Heart right ventricle (tissue), 16 donors: ENCODE data around the gene FCGR2B. TPM values are rescaled to one million over a fixed set of nuclear protein-coding genes. Genes with fewer than 3 reads are reported as not detected.
"Not testable (repeated sequence)": the region's sequence is repeated elsewhere in the genome, so short reads cannot be mapped to it uniquely, and the experiment has no call there.

Experiments
- ATAC-seq, 8 donors: fragments of 200-7000 bp; cut with Tn5 transposase; one replicate each; pipeline ENCODE4 v1.9.1; 2020; ENCODE audit warnings: mild to moderate bottlenecking in 8 of 8, moderate library complexity in 8 of 8, moderate number of reproducible peaks in 1 of 8
- DNase-seq, 2 donors: peaks; one replicate each; pipeline ENCODE4 v3.0.0-alpha.2; 2020
- H3K27ac ChIP-seq, 10 donors: fragments of 200-600 bp; sonication (generic) in 2 of 10; one replicate each; pipeline versions ENCODE4 v1.5.0 to v1.8.0; 2020 to 2022; ENCODE audit warnings: mild to moderate bottlenecking in 3 of 10
- H3K27me3 ChIP-seq, 7 donors: fragments of 200-600 bp; one replicate each; pipeline ENCODE4 v1.8.0; 2021 to 2022; ENCODE audit warnings: mild to moderate bottlenecking in 2 of 7
- H3K36me3 ChIP-seq, 9 donors: fragments of 200-600 bp; sonication (generic) in 1 of 9; one replicate each; pipeline versions ENCODE4 v1.5.0 to v1.8.0; 2020 to 2022; ENCODE audit warnings: mild to moderate bottlenecking in 2 of 9
- H3K4me1 ChIP-seq, 9 donors: fragments of 200-600 bp; sonication (generic) in 1 of 9; one replicate each; pipeline versions ENCODE4 v1.5.0 to v1.8.0; 2020 to 2022; ENCODE audit warnings: mild to moderate bottlenecking in 4 of 9
- H3K4me3 ChIP-seq, 10 donors: fragments of 200-600 bp; sonication (generic) in 2 of 10; one replicate each; pipeline versions ENCODE4 v1.5.0 to v1.8.0; 2020 to 2022; ENCODE audit warnings: mild to moderate bottlenecking in 7 of 10, moderate library complexity in 2 of 10
- H3K9me3 ChIP-seq, 11 donors: fragments of 200-600 bp in 10 of 11; sonication (generic) in 2 of 11; one replicate each; pipeline versions ENCODE4 v1.5.0 to v1.8.0; 2013 to 2022; ENCODE audit warnings: mild to moderate bottlenecking in 2 of 11, control low read depth in 1 of 11, moderate library complexity in 1 of 11
- CTCF ChIP-seq, 9 donors: fragments of 200-600 bp; sonication (generic) in 2 of 9; IDR thresholded peaks; one replicate each; pipeline versions ENCODE4 v1.5.0 to v1.8.0; 2021 to 2022; ENCODE audit warnings: antibody characterized with exemption in 9 of 9, mild to moderate bottlenecking in 5 of 9, moderate library complexity in 1 of 9
- WGBS, 2 donors: extraction: QIAGEN DNeasy Blood & Tissue Kit; methylation state at CpG; one replicate each; pipeline ENCODE4 v1.1.7; 2013; ENCODE audit warnings: inconsistent platforms in 1 of 2; 5-methylcytosine and 5-hydroxymethylcytosine counted together
- intact Hi-C, 10 donors: fragments of 100-400 bp; cut with DNase I; formaldehyde crosslinking; loops; one replicate each; pipeline versions ENCODE4 v1.11.1 to v1.14.2; 2022
- polyA plus RNA-seq, 2 donors: library from polyadenylated mRNA; stranded (reverse); fragments of 200-250 nt; gene quantifications; one replicate each; pipeline ENCODE4 v1.2.3, GENCODE V29; 2013
- total RNA-seq, 10 donors: library from RNA; stranded (reverse); fragmentation: NEBNext Ultra II Directional in 3 of 10; extraction: Animal tissue kit (Norgen Biotek cat#: 25700) in 3 of 10; gene quantifications; one replicate each; pipeline versions ENCODE4 v1.2.1 to v1.2.4, GENCODE V29; 2021 to 2023
- donor health status: Arrhythmogenic right ventricular cardiomyopathy.
- donor health status: ischemic (EF 13 %, LVEDD 7.1; RV severe dilation, severe dysfunction).
- donor health status: healthy with polysubstance abuse.
- donor health status: DM: no; HTN: yes; CAD: no.
- donor health status: DM: no; HTN: no; CAD: no.
- donor health status: ischemic (EF 25% LVEDD 6.9; RV normal size, moderate dysfunction).
- donor health status: ischemic (EF 25% LVEDD 5.7; RV mildly dilated, moderate dysfunction).
- donor health status: healthy.
- donor health status: DM: yes; HTN: yes; CAD: no.
- donor health status: Ischemic cardiomyopathy.
- donor health status: ischemic (EF 35%, LVEDD 5.7; RV mildly dilated, moderate dysfunction).
- donor health status: nonischemic (EF 11% LVEDD 7.7; RV severe dilation, severe dysfunction).
- donor health status: DM: yes; HTN: yes; CAD: no.
- donor health status: PGD.
- donor health status: ischemic (EF 29% LVEDD 5.4; RV normal size, mild dysfunction).
- donor health status: nonischemic (EF 23%, LVEDD 6.1; RV moderate dilation, normal function).

Gene FCGR2B
- total and polyA plus RNA-seq, 12 donors: 1.7 to 40.9 (median 5.3) TPM

- Histone ChIP-seq H3K27me3 (peaks cover 0 to 10% (median 0%) of the 10 kb centered on the region in 7 donors), H3K27ac (peak overlapping the region in 1 of 10 donors; percentile 84), H3K4me1 (peaks cover 0 to 16% (median 0%) of the 10 kb centered on the region in 9 donors)
- H3K9me3 ChIP-seq, H3K4me3 ChIP-seq, DNase-seq, H3K36me3 ChIP-seq: not testable (repeated sequence)
- 89% methylated on average over 1 of the region's 1 CpG; no CpG with 5 or more reads in 1 of the 2 donors for WGBS, 2 donors
- peak in 3 of 9 donors; percentile 13 to 32 (median 21) for TF ChIP-seq CTCF (IDR thresholded peaks at IDR 0.05)
- intact Hi-C loops: loop anchor here in 1 of 10 donors (10.0 kb wide), 1 partner anchor 102 kb away; the partner anchor contains the start of gene DUSP12
- ATAC-seq: peak; percentile 44 to 83 (median 62)
Measured at GRCh38 chr1:161642697-161643096, 20.2 kb upstream of the FCGR2B start.

- H3K4me3 ChIP-seq, H3K9me3 ChIP-seq, H3K36me3 ChIP-seq, DNase-seq: not testable (repeated sequence)
- intact Hi-C loops: loop anchor here in 1 of 10 donors (10.0 kb wide), 1 partner anchor 101 kb away; the partner anchor contains the start of gene DUSP12
- Histone ChIP-seq H3K27me3 (peaks cover 0 to 10% (median 0%) of the 10 kb centered on the region in 7 donors), H3K4me1 (peaks cover 0 to 16% (median 0%) of the 10 kb centered on the region in 9 donors), H3K27ac (peak overlapping the region in 1 of 10 donors; percentile 84)
- WGBS, 2 donors: 79 to 83% methylated on average over 3 of the region's 5 CpGs
- ATAC-seq: peak; percentile 59 to 80 (median 68)
Measured at GRCh38 chr1:161643481-161644208, 19.3 kb upstream of the FCGR2B start.

GRCh38 chr1:161644855-161645254 is 18.1 kb upstream of the FCGR2B start:
- not testable (repeated sequence) for ATAC-seq, DNase-seq, H3K9me3 ChIP-seq, H3K4me3 ChIP-seq, H3K36me3 ChIP-seq
- H3K4me1 ChIP-seq: peaks cover 0 to 16% (median 0%) of the 10 kb centered on the region in 9 donors
- peak overlapping the region in 1 of 10 donors; percentile 84 for H3K27ac ChIP-seq
- peaks cover 0 to 10% (median 3%) of the 10 kb centered on the region in 7 donors for H3K27me3 ChIP-seq
- intact Hi-C loops: loop anchor here in 5 of 10 donors (5.0 to 10.0 kb wide), 2 partner anchors 97 to 100 kb away; partner anchors contain the start of gene DUSP12 (in 1 of the 5)
- 39 to 56% methylated on average over 1 of the region's 1 CpG for WGBS, 2 donors

GRCh38 chr1:161647507-161648360 is 15.2 kb upstream of the FCGR2B start:
- not testable (repeated sequence) for H3K36me3 ChIP-seq, H3K9me3 ChIP-seq, H3K4me3 ChIP-seq, H3K27ac ChIP-seq, DNase-seq
- Histone ChIP-seq H3K4me1 (peaks cover 0 to 16% (median 0%) of the 10 kb centered on the region in 9 donors), H3K27me3 (peaks cover 0 to 10% (median 5%) of the 10 kb centered on the region in 7 donors)
- intact Hi-C loops: loop anchor here in 5 of 10 donors (5.0 to 10.0 kb wide), 2 partner anchors 95 to 97 kb away; partner anchors contain the start of gene DUSP12 (in 1 of the 5)
- ATAC-seq: peak in 4 of 8 donors; percentile 49 to 59 (median 56)
- TF ChIP-seq CTCF (IDR thresholded peaks at IDR 0.05): peak in 8 of 9 donors; percentile 25 to 63 (median 52)
- WGBS, 2 donors: 49 to 58% methylated on average over 11 of the region's 13 CpGs

GRCh38 chr1:161653541-161653940 is 9.4 kb upstream of the FCGR2B start:
- not testable (repeated sequence) for H3K36me3 ChIP-seq, H3K9me3 ChIP-seq, H3K4me1 ChIP-seq, H3K4me3 ChIP-seq, DNase-seq, H3K27ac ChIP-seq
- 43 to 59% methylated on average over 2 of the region's 7 CpGs for WGBS, 2 donors
- peaks cover 0 to 12% (median 0%) of the 10 kb centered on the region in 7 donors for H3K27me3 ChIP-seq
- peak in 1 of 8 donors; percentile 44 for ATAC-seq
- intact Hi-C loops: loop anchor here in 1 of 10 donors (10.0 kb wide), 1 partner anchor 89 kb away; no protein-coding TSS in a partner anchor

GRCh38 chr1:161653971-161654370 is 9.0 kb upstream of the FCGR2B start:
- DNase-seq, H3K9me3 ChIP-seq, ATAC-seq, H3K4me3 ChIP-seq, H3K27ac ChIP-seq, H3K4me1 ChIP-seq, H3K27me3 ChIP-seq, H3K36me3 ChIP-seq: not testable (repeated sequence)
- intact Hi-C loops: loop anchor here in 1 of 10 donors (10.0 kb wide), 1 partner anchor 89 kb away; no protein-coding TSS in a partner anchor
- 51 to 67% methylated on average over 6 of the region's 6 CpGs for WGBS, 2 donors

- H3K27ac ChIP-seq, H3K9me3 ChIP-seq, H3K36me3 ChIP-seq, H3K4me3 ChIP-seq, DNase-seq, H3K27me3 ChIP-seq, H3K4me1 ChIP-seq: not testable (repeated sequence)
- peak in 2 of 8 donors; percentile 52 to 65 for ATAC-seq
- intact Hi-C loops: loop anchor here in 1 of 10 donors (10.0 kb wide), 1 partner anchor 94 kb away; no protein-coding TSS in a partner anchor
Measured at GRCh38 chr1:161658524-161658923, 4.4 kb upstream of the FCGR2B start.

- DNase-seq, H3K27ac ChIP-seq, H3K36me3 ChIP-seq, H3K4me1 ChIP-seq, intact Hi-C loops, H3K4me3 ChIP-seq, H3K27me3 ChIP-seq, H3K9me3 ChIP-seq, ATAC-seq: not testable (repeated sequence)
- 34 to 81% methylated on average over 3 to 4 of the region's 9 CpGs for WGBS, 2 donors
Measured at GRCh38 chr1:161661660-161662311, 1.2 kb upstream of the FCGR2B start.
